ENCODE data around the gene IDH2. TPM values are rescaled to one million over a fixed set of nuclear protein-coding genes. Genes with fewer than 3 reads are reported as not detected.

The IDH2 gene
- total RNA-seq, 2 donors from 2014 or later, result 24.5 to 46.6 TPM

DNA sequence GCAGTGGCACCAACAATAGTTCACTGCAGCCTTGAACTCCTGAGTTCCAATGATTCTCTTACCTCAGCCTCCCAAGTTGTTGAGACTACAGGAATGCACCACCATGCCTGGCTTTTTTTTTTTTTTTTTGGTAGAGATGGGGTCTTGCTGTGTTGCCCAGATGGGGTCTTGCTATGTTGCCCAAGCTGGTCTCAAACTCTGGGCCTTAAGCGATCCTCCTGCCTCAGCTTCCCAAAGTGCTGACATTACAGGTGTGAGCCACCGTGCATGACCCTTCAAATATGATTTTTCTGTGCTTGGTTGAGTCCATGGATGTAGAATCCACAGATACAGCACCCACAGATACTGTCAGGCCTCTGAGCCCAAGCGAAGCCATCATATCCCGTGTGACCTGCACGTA, 30.2 kb upstream of the IDH2 start:
- Histone ChIP-seq H3K4me1 (ENCODE audit: control insufficient read depth in 1 of 2, low read depth in 2 of 2) (no peaks in the 10 kb centered on the region), H3K27ac (no peak overlapping the region), H3K27me3 (replicated peaks; ENCODE audit: insufficient read depth) (no peaks in the 10 kb centered on the region), H3K9me3 (no peaks in the 10 kb centered on the region), H3K36me3 (no peaks in the 10 kb centered on the region), H3K4me3 (no peak overlapping the region)
- TF ChIP-seq, protein P1, sequence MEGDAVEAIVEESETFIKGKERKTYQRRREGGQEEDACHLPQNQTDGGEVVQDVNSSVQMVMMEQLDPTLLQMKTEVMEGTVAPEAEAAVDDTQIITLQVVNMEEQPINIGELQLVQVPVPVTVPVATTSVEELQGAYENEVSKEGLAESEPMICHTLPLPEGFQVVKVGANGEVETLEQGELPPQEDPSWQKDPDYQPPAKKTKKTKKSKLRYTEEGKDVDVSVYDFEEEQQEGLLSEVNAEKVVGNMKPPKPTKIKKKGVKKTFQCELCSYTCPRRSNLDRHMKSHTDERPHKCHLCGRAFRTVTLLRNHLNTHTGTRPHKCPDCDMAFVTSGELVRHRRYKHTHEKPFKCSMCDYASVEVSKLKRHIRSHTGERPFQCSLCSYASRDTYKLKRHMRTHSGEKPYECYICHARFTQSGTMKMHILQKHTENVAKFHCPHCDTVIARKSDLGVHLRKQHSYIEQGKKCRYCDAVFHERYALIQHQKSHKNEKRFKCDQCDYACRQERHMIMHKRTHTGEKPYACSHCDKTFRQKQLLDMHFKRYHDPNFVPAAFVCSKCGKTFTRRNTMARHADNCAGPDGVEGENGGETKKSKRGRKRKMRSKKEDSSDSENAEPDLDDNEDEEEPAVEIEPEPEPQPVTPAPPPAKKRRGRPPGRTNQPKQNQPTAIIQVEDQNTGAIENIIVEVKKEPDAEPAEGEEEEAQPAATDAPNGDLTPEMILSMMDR (IDR thresholded peaks at IDR 0.05), result no peak
- DNase-seq (ENCODE audit: low spot score) (no peak), ATAC-seq (ENCODE audit: insufficient number of reproducible peaks, low FRiP score, low read depth) (no peak)

DNA sequence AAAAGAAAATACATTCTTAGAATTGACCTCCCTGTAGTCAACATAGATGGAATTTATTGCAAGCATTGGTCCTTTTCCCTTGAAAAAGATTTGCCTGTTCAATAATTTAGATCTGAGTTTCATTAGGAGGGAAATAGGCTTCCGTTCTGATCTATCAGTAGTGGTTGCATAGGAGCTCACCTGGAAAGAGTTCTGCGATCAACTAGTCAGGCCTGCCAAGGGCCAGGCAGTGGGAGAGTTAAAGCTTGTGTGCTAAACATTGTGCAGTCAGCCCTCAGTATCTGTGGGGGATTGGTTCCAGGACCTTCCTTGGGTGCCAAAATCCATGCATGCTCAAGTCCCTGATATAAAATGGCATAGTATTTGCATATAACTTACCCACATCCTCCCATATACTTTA, 29.6 kb upstream of the IDH2 start:
- DNase-seq (ENCODE audit: low spot score), result no peak
- Histone ChIP-seq H3K9me3 (no peaks in the 10 kb centered on the region), H3K4me1 (ENCODE audit: control insufficient read depth in 1 of 2, low read depth in 2 of 2) (peaks cover 0 to 3% of the 10 kb centered on the region in 2 donors), H3K4me3 (no peak overlapping the region), H3K27ac (no peak overlapping the region), H3K27me3 (replicated peaks; ENCODE audit: insufficient read depth) (no peaks in the 10 kb centered on the region), H3K36me3 (no peaks in the 10 kb centered on the region)
- ATAC-seq (ENCODE audit: insufficient number of reproducible peaks, low FRiP score, low read depth), result no peak
- TF ChIP-seq, protein P1 (IDR thresholded peaks at IDR 0.05), result no peak

DNA sequence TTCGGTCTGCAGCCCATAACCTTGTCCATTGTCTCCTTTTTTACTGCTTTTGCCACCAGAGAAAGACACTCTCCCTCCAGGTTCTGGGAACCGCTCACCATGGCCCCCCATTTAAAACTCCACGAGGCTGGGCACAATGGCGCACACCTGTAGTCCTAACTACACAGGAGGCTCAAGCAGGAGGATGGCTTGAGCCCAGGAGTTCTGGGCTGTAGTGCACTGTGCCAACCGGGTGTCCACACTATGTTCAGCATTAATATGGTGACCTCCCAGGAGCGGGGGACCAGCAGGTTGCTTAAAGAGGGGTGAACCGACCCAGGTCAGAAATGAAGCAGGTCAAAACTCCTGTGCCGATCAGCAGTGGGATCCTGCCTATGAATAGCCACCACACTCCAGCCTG, 28.0 kb upstream of the IDH2 start:
- Histone ChIP-seq H3K9me3 (no peaks in the 10 kb centered on the region), H3K27ac (no peak overlapping the region), H3K36me3 (no peaks in the 10 kb centered on the region), H3K4me1 (ENCODE audit: control insufficient read depth in 1 of 2, low read depth in 2 of 2) (peaks cover 0 to 7% of the 10 kb centered on the region in 2 donors), H3K27me3 (replicated peaks; ENCODE audit: insufficient read depth) (no peaks in the 10 kb centered on the region), H3K4me3 (no peak overlapping the region)
- no peak for DNase-seq (ENCODE audit: low spot score)
- TF ChIP-seq, protein P1 (IDR thresholded peaks at IDR 0.05), result no peak
- no peak for ATAC-seq (ENCODE audit: insufficient number of reproducible peaks, low FRiP score, low read depth)

DNA sequence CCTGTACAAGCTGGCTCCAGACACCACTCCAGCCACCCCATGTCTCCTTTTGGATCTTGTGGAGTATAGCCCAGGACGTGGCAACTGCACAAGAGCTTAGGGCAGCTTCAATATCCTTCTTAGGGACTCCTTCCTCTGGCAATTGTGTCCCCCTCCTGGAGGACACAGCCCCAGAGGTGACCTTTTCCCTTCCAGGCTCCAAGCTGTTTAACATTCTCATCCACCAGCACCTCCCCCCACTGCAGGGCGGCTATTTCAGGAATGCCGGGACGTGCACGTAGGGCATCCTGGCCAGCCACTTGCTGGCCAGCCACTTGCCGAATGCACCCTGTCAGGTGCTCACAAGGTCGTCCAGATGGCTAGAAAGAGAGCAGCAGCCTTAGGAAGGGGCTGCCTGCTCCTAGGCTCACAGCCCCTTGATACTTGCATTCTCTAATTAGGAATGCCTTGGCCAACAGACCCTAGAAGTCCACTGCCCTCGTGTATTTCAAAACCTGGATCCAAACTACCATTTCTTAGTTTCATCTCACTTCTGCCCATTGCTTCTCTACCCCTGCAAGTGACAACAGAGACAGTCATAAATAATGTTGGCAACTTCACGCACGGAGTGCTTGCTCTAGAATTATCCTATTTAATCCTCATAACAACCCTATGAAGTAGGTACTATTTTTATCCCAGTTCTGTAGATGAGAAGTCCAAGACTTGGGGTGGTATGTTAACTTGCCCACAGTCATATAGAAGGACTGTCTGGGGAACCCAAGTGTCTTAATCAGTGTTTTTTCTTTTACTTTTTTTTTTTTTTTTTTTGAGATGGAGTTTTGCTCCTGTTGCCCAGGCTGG, 24.5 kb upstream of the IDH2 start:
- no peak overlapping the region for H3K27ac ChIP-seq
- DNase-seq (ENCODE audit: low spot score) (no peak), ATAC-seq (ENCODE audit: insufficient number of reproducible peaks, low FRiP score, low read depth) (no peak)
- TF ChIP-seq, protein P1 (IDR thresholded peaks at IDR 0.05), result no peak
- H3K9me3 ChIP-seq, result no peaks in the 10 kb centered on the region
- H3K27me3 ChIP-seq (replicated peaks; ENCODE audit: insufficient read depth), result no peaks in the 10 kb centered on the region
- peak overlapping the region; percentile 16 for H3K4me3 ChIP-seq
- no peaks in the 10 kb centered on the region for H3K36me3 ChIP-seq
- H3K4me1 ChIP-seq (ENCODE audit: control insufficient read depth in 1 of 2, low read depth in 2 of 2), result peaks cover 0 to 7% of the 10 kb centered on the region in 2 donors

DNA sequence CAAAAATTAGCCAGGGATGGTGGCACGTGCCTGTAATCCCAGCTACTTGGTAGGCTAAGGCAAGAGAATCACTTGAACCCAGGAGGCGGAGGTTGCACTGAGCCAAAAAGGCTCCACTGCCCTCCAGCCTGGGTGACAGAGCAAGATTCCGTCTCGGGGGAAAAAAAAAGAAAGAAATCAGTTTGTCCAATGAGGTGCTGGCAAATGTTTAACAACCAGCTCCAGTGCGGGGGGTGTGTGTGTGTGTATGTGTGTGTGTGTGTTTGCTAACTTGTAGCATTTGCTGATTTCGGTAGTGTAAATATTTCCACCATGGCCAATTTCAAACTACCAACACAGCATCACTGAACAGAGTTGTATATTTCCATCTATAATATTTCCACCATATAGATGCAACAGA, 23.8 kb upstream of the IDH2 start:
- Histone ChIP-seq H3K4me3 (no peak overlapping the region), H3K4me1 (ENCODE audit: control insufficient read depth in 1 of 2, low read depth in 2 of 2) (peaks cover 0 to 7% of the 10 kb centered on the region in 2 donors), H3K27ac (no peak overlapping the region), H3K27me3 (replicated peaks; ENCODE audit: insufficient read depth) (no peaks in the 10 kb centered on the region), H3K36me3 (no peaks in the 10 kb centered on the region), H3K9me3 (no peaks in the 10 kb centered on the region)
- ATAC-seq (ENCODE audit: insufficient number of reproducible peaks, low FRiP score, low read depth) (no peak), DNase-seq (ENCODE audit: low spot score) (no peak)
- TF ChIP-seq, protein P1 (IDR thresholded peaks at IDR 0.05), result no peak

All from thoracic aorta (tissue), 2 donors.